Left ventricle myocardium inferior (tissue), 1 donor: ENCODE measurements around the gene SOX30. TPM values are rescaled to one million over a fixed set of nuclear protein-coding genes. Genes with fewer than 3 reads are reported as not detected.

ENCODE experiments used
- DNase-seq: peaks from one replicate; pipeline ENCODE4 v3.0.0-alpha.2; 2020
- H3K27ac ChIP-seq: fragments of 200-600 bp; replicated peaks from 2 replicates; pipeline ENCODE4 v1.8.0; 2021
- H3K27me3 ChIP-seq: fragments of 200-600 bp; 2 replicates; pipeline ENCODE4 v1.8.0; 2021; ENCODE audit warnings: low read depth
- H3K36me3 ChIP-seq: fragments of 200-600 bp; 2 replicates; pipeline ENCODE4 v1.8.0; 2021
- H3K4me1 ChIP-seq: fragments of 200-600 bp; 2 replicates; pipeline ENCODE4 v1.8.0; 2021
- H3K4me3 ChIP-seq: fragments of 200-600 bp; 2 replicates; pipeline ENCODE4 v1.8.0; 2021; ENCODE audit warnings: mild to moderate bottlenecking, moderate library complexity
- H3K9me3 ChIP-seq: fragments of 200-600 bp; replicated peaks from 2 replicates; pipeline ENCODE4 v1.8.0; 2021
- CTCF ChIP-seq: fragments of 200-600 bp; IDR thresholded peaks from 2 replicates; pipeline ENCODE4 v1.8.0; 2021; ENCODE audit warnings: antibody characterized with exemption, mild to moderate bottlenecking, borderline replicate concordance
- intact Hi-C: fragments of 100-400 bp; cut with micrococcal nuclease; formaldehyde crosslinking; loops from one replicate; pipeline ENCODE4 v1.11.0; 2022
- total RNA-seq: library from RNA; stranded (reverse); fragmentation: NEBNext Ultra II Directional; extraction: Animal tissue kit (Norgen Biotek cat#: 25700); gene quantifications from one replicate; pipeline ENCODE4 v1.2.1, GENCODE V29; 2021
- donor health status: DM: no; HTN: yes; CAD: no; lungs with severe emphysema.

The SOX30 gene
- total RNA-seq, 1 donor from 2014 or later, result 0.08 TPM

GRCh38 chr5:157613385-157614245, 38.6 kb downstream of the SOX30 start:
- no peak for TF ChIP-seq CTCF
- H3K36me3 ChIP-seq, result no peaks in the 10 kb centered on the region
- H3K4me3 ChIP-seq, result no peak overlapping the region
- no peak for DNase-seq
- peaks cover 5% of the 10 kb centered on the region for H3K27me3 ChIP-seq
- H3K4me1 ChIP-seq, result no peaks in the 10 kb centered on the region
- H3K9me3 ChIP-seq, result no peaks in the 10 kb centered on the region
- H3K27ac ChIP-seq, result no peak overlapping the region
- intact Hi-C loops, result no loop called here

GRCh38 chr5:157612581-157612980, 39.7 kb downstream of the SOX30 start:
- no peaks in the 10 kb centered on the region for H3K9me3 ChIP-seq
- H3K4me3 ChIP-seq, result no peak overlapping the region
- H3K4me1 ChIP-seq, result no peaks in the 10 kb centered on the region
- DNase-seq, result no peak
- intact Hi-C loops, result no loop called here
- peaks cover 5% of the 10 kb centered on the region for H3K27me3 ChIP-seq
- no peak overlapping the region for H3K27ac ChIP-seq
- TF ChIP-seq CTCF, result no peak
- no peaks in the 10 kb centered on the region for H3K36me3 ChIP-seq

- Histone ChIP-seq H3K36me3 (no peaks in the 10 kb centered on the region), H3K27me3 (peaks cover 5% of the 10 kb centered on the region), H3K4me1 (no peaks in the 10 kb centered on the region), H3K4me3 (no peak overlapping the region), H3K9me3 (no peaks in the 10 kb centered on the region), H3K27ac (no peak overlapping the region)
- intact Hi-C loops, result no loop called here
- no peak for TF ChIP-seq CTCF
- no peak for DNase-seq
Measured at GRCh38 chr5:157611571-157612476, 40.4 kb downstream of the SOX30 start.

- H3K27me3 ChIP-seq, result peaks cover 5% of the 10 kb centered on the region
- no peak overlapping the region for H3K4me3 ChIP-seq
- no peak overlapping the region for H3K27ac ChIP-seq
- no peak for DNase-seq
- intact Hi-C loops, result no loop called here
- H3K4me1 ChIP-seq, result no peaks in the 10 kb centered on the region
- no peaks in the 10 kb centered on the region for H3K36me3 ChIP-seq
- H3K9me3 ChIP-seq, result no peaks in the 10 kb centered on the region
- no peak for TF ChIP-seq CTCF
Measured at GRCh38 chr5:157610990-157611389, 41.2 kb downstream of the SOX30 start.

- Histone ChIP-seq H3K27ac (no peak overlapping the region), H3K36me3 (no peaks in the 10 kb centered on the region), H3K4me1 (no peaks in the 10 kb centered on the region), H3K9me3 (no peaks in the 10 kb centered on the region), H3K27me3 (no peaks in the 10 kb centered on the region), H3K4me3 (no peak overlapping the region)
- TF ChIP-seq CTCF, result no peak
- no peak for DNase-seq
- intact Hi-C loops, result no loop called here
Measured at GRCh38 chr5:157608972-157609565, 43.2 kb downstream of the SOX30 start.
